DOHH2 (cell line): ENCODE data around the gene YLPM1.

Source experiments
- H3F3A ChIP-seq: fragments of 200-600 bp; sonication (generic), shearing (Covaris generic); 2 replicates; pipeline ENCODE4 v1.6.0; 2016; ENCODE audit warnings: antibody characterized with exemption, mild to moderate bottlenecking; ENCODE audit not compliant: control insufficient read depth, insufficient read depth
- H3K27ac ChIP-seq: fragments of 200-600 bp; sonication (generic); 2 replicates; pipeline ENCODE4 v1.5.1; 2014; ENCODE audit warnings: low read depth, mild to moderate bottlenecking, low read length, moderate library complexity
- H3K27me3 ChIP-seq: fragments of 200-600 bp; sonication (generic); 2 replicates; pipeline ENCODE4 v1.6.1; 2014; ENCODE audit warnings: mild to moderate bottlenecking, low read length, mixed read lengths; ENCODE audit not compliant: control insufficient read depth
- H3K36me3 ChIP-seq: fragments of 200-600 bp; sonication (generic); 2 replicates; pipeline ENCODE4 v1.6.1; 2014; ENCODE audit warnings: mild to moderate bottlenecking, low read length, moderate library complexity, mixed read lengths; ENCODE audit not compliant: control insufficient read depth
- H3K4me1 ChIP-seq: fragments of 200-600 bp; sonication (generic); 2 replicates; pipeline ENCODE4 v1.6.1; 2014; ENCODE audit warnings: mild to moderate bottlenecking, low read length, mixed read lengths; ENCODE audit not compliant: control insufficient read depth
- H3K4me2 ChIP-seq: fragments of 200-600 bp; sonication (generic); 2 replicates; pipeline ENCODE4 v1.6.0; 2014; ENCODE audit warnings: mild to moderate bottlenecking, low read length, moderate library complexity
- H3K4me3 ChIP-seq: fragments of 200-600 bp; sonication (generic); 2 replicates; pipeline ENCODE4 v1.5.1; 2014; ENCODE audit warnings: mild to moderate bottlenecking, low read length, mixed read lengths
- H3K79me2 ChIP-seq: fragments of 200-600 bp; sonication (generic); 2 replicates; pipeline ENCODE4 v1.6.1; 2014; ENCODE audit warnings: mild to moderate bottlenecking, low read length, mixed read lengths; ENCODE audit not compliant: control insufficient read depth
- H3K9me2 ChIP-seq: fragments of 200-600 bp; sonication (generic); replicated peaks from 2 replicates; pipeline ENCODE4 v1.6.1; 2014; ENCODE audit warnings: mild to moderate bottlenecking, low read length, mixed read lengths; ENCODE audit not compliant: control insufficient read depth
- H3K9me3 ChIP-seq: fragments of 200-600 bp; sonication (generic); 2 replicates; pipeline ENCODE4 v1.6.1; 2014; ENCODE audit warnings: antibody characterized with exemption, low read length, mixed read lengths; ENCODE audit not compliant: control insufficient read depth, insufficient read depth
- H4K20me1 ChIP-seq: fragments of 200-600 bp; sonication (generic); 2 replicates; pipeline ENCODE4 v1.6.0; 2014; ENCODE audit warnings: low read depth, mild to moderate bottlenecking, antibody characterized with exemption, low read length, moderate library complexity; ENCODE audit not compliant: control insufficient read depth, insufficient read depth
- EZH2phosphoT487 ChIP-seq: fragments of 200-600 bp; sonication (generic); IDR thresholded peaks from 2 replicates; pipeline ENCODE4 v1.6.1; 2017; ENCODE audit warnings: borderline replicate concordance, mild to moderate bottlenecking, antibody characterized with exemption, low read length, moderate library complexity, mixed read lengths
- TF ChIP-seq, protein P1 (sequence below): fragments of 200-600 bp; sonication (generic); IDR thresholded peaks from one replicate; pipeline ENCODE4 v1.5.1; 2014; ENCODE audit warnings: antibody characterized with exemption, mild to moderate bottlenecking, low read depth, low read length; ENCODE audit not compliant: poor library complexity, severe bottlenecking

The YLPM1 gene

DNA sequence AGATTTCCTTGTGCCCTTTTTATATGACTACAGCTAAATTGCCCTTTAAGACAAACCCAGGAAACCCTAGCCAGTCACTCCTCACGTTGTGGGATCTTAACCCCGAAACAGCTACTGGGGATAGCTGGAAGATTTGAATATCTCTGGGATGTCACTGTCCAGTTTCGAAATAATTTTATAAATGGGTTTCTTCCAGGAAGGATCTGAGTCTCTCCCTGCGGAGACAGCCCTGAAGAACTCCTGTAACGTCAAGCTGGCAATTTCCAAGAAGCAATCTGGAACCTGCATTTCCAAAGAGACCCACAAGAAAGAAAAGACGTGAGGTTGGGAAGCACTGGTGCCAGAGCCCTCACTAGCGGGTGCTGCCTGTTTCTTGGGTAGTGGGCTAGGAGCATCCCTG lies 91.9 kb downstream of the YLPM1 start:
- Histone ChIP-seq H3K36me3 (no peaks in the 10 kb centered on the region; the same call in 1 of the 2 replicates), H3K9me3 (no peaks in the 10 kb centered on the region), H3K4me1 (peaks cover 11% of the 10 kb centered on the region), H3F3A (0 out of 2 replicates have a peak, but pooled peaks cover 4% of the 10 kb centered on the region), H3K79me2 (no peaks in the 10 kb centered on the region), H4K20me1 (no peaks in the 10 kb centered on the region), H3K27me3 (no peaks in the 10 kb centered on the region), H3K4me3 (no peak overlapping the region), H3K9me2 (no peaks in the 10 kb centered on the region), H3K4me2 (no peak overlapping the region), H3K27ac (no peak overlapping the region)
- TF ChIP-seq EZH2phosphoT487, result no peak
- TF ChIP-seq, protein P1, sequence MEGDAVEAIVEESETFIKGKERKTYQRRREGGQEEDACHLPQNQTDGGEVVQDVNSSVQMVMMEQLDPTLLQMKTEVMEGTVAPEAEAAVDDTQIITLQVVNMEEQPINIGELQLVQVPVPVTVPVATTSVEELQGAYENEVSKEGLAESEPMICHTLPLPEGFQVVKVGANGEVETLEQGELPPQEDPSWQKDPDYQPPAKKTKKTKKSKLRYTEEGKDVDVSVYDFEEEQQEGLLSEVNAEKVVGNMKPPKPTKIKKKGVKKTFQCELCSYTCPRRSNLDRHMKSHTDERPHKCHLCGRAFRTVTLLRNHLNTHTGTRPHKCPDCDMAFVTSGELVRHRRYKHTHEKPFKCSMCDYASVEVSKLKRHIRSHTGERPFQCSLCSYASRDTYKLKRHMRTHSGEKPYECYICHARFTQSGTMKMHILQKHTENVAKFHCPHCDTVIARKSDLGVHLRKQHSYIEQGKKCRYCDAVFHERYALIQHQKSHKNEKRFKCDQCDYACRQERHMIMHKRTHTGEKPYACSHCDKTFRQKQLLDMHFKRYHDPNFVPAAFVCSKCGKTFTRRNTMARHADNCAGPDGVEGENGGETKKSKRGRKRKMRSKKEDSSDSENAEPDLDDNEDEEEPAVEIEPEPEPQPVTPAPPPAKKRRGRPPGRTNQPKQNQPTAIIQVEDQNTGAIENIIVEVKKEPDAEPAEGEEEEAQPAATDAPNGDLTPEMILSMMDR, result no peak

DNA sequence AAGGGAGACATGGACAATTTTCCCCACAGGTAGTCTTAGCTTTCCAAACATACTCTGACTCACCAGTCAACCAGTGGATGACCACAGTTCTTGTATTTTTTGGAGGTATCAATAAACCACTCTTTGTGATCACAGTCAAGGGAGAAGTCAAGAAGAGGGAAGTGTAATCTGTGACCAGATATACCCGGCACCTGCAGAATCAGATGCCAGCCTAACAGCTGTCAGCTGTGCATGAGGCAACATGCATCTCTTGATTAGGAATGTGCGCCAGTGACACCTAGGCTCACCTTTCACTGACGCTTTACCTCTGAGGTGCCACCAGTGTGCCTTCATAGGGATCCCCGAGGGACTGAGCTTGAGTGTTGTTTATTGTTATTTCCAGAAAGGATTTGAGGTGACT lies 92.8 kb downstream of the YLPM1 start:
- Histone ChIP-seq H3K79me2 (no peaks in the 10 kb centered on the region), H3K4me1 (peaks cover 11% of the 10 kb centered on the region), H3K27ac (no peak overlapping the region), H3K4me3 (no peak overlapping the region), H3K9me2 (no peaks in the 10 kb centered on the region), H3F3A (0 out of 2 replicates have a peak, but pooled peaks cover 2% of the 10 kb centered on the region), H3K9me3 (no peaks in the 10 kb centered on the region), H4K20me1 (0 out of 2 replicates have a peak, but pooled peaks cover 4% of the 10 kb centered on the region), H3K27me3 (no peaks in the 10 kb centered on the region), H3K4me2 (no peak overlapping the region), H3K36me3 (no peaks in the 10 kb centered on the region; the same call in 1 of the 2 replicates)
- TF ChIP-seq, protein P1, result no peak
- TF ChIP-seq EZH2phosphoT487, result no peak

DNA sequence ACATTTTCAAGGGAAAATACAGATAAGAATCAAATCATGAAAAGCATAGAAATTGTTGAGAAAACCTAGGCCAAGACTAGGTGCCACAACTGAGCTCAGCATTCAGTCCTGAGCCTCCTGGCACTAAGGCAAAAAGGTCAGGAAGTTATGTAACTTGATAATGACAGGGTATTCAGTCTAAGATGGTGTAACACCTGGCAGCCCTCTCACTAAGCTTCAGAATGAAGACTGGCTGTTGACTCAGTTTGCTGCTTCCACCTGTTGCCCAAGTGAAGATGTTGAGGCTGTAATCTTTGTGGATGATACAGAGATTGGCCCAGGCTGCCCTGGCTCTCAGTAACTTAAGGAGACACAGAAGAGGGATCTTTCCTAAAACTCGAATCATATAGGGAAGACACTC lies 93.2 kb downstream of the YLPM1 start:
- Histone ChIP-seq H3K9me2 (no peaks in the 10 kb centered on the region), H3K27me3 (no peaks in the 10 kb centered on the region), H3K9me3 (no peaks in the 10 kb centered on the region), H3K79me2 (no peaks in the 10 kb centered on the region), H4K20me1 (0 out of 2 replicates have a peak, but pooled peaks cover 4% of the 10 kb centered on the region), H3F3A (no peaks in the 10 kb centered on the region), H3K4me2 (no peak overlapping the region), H3K36me3 (no peaks in the 10 kb centered on the region; the same call in 1 of the 2 replicates), H3K4me1 (peaks cover 11% of the 10 kb centered on the region), H3K27ac (no peak overlapping the region), H3K4me3 (no peak overlapping the region)
- TF ChIP-seq, protein P1, result no peak

DNA sequence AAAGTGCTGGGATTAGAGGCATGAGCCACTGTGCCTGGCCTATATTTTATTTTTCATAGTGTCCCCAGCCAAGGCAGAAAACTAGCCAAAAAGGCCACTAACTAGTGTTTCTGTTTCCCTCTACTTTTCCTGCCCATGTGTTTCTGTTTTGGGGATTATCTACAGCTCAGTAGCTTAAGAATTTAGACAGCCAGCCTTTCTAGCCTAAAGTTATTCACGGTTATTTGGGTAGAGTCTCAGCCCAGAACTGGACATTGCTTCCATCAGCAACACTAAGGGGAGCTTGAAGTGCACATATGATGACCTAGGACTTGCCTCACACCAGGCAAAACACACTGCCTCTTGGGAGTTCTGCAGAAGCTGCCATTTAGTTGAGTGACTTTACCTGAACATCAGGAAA lies 94.9 kb downstream of the YLPM1 start:
- TF ChIP-seq, protein P1, result no peak
- TF ChIP-seq EZH2phosphoT487, result no peak
- Histone ChIP-seq H3K36me3 (no peaks in the 10 kb centered on the region; the same call in 1 of the 2 replicates), H3K9me2 (no peaks in the 10 kb centered on the region), H3K27ac (no peak overlapping the region), H3K27me3 (no peaks in the 10 kb centered on the region), H3K4me1 (peaks cover 3% of the 10 kb centered on the region), H3F3A (no peaks in the 10 kb centered on the region), H3K79me2 (no peaks in the 10 kb centered on the region), H3K4me2 (no peak overlapping the region), H3K9me3 (no peaks in the 10 kb centered on the region), H3K4me3 (no peak overlapping the region), H4K20me1 (0 out of 2 replicates have a peak, but pooled peaks cover 4% of the 10 kb centered on the region)
